H9 (cell line): Measurements from ENCODE around the gene RDH13. TPM values are rescaled to one million over a fixed set of nuclear protein-coding genes. Genes with fewer than 3 reads are reported as not detected.

Experiments used
- DNase-seq: peaks from one replicate; pipeline ENCODE4 v3.0.0-alpha.2; 2017
- H2AFZ ChIP-seq: one replicate; pipeline ENCODE4 v1.6.1; 2013; ENCODE audit warnings: mild to moderate bottlenecking, low read length, control low read depth, moderate library complexity
- H2AK5ac ChIP-seq: 2 replicates; pipeline ENCODE4 v1.6.1; 2013; ENCODE audit warnings: low read length, control low read depth, mixed read lengths; ENCODE audit not compliant: insufficient read length
- H2BK120ac ChIP-seq: one replicate; pipeline ENCODE4 v1.6.1; 2013; ENCODE audit warnings: low read depth, mild to moderate bottlenecking, low read length, control low read depth, inconsistent platforms; ENCODE audit not compliant: poor library complexity, severe bottlenecking
- H2BK12ac ChIP-seq: 2 replicates; pipeline ENCODE4 v1.6.1; 2013; ENCODE audit warnings: low read length, control low read depth, mixed read lengths, low read depth; ENCODE audit not compliant: insufficient read length
- H2BK15ac ChIP-seq: 2 replicates; pipeline ENCODE4 v1.6.1; 2013; ENCODE audit warnings: low read depth, low read length, control low read depth
- H2BK20ac ChIP-seq: one replicate; pipeline ENCODE4 v1.6.1; 2013; ENCODE audit warnings: low read depth, mild to moderate bottlenecking, low read length, control low read depth, inconsistent platforms; ENCODE audit not compliant: poor library complexity, severe bottlenecking
- H2BK5ac ChIP-seq: 2 replicates; pipeline ENCODE4 v1.6.1; 2013; ENCODE audit warnings: low read length, control low read depth, mixed read lengths; ENCODE audit not compliant: insufficient read length
- H3K14ac ChIP-seq: 2 replicates; pipeline ENCODE4 v1.6.1; 2013; ENCODE audit warnings: low read length, control low read depth; ENCODE audit not compliant: insufficient read depth
- H3K18ac ChIP-seq: 2 replicates; pipeline ENCODE4 v1.6.1; 2013; ENCODE audit warnings: low read depth, mild to moderate bottlenecking, mixed read lengths, low read length, control low read depth; ENCODE audit not compliant: insufficient read length
- H3K23ac ChIP-seq: 2 replicates; pipeline ENCODE4 v1.6.1; 2013; ENCODE audit warnings: low read length, control low read depth, mixed read lengths, low read depth; ENCODE audit not compliant: insufficient read length
- H3K23me2 ChIP-seq: 2 replicates; pipeline ENCODE4 v1.6.1; 2013; ENCODE audit warnings: low read depth, mild to moderate bottlenecking, mixed read lengths, low read length, control low read depth; ENCODE audit not compliant: insufficient read length, poor library complexity, severe bottlenecking
- H3K27ac ChIP-seq: 2 replicates; pipeline ENCODE4 v1.5.1; 2013; ENCODE audit warnings: low read length, control low read depth, mixed read lengths, low read depth; ENCODE audit not compliant: insufficient read length
- H3K27me3 ChIP-seq: 2 replicates; pipeline ENCODE4 v1.6.1; 2013; ENCODE audit warnings: low read length, control low read depth, inconsistent platforms; ENCODE audit not compliant: insufficient read depth
- H3K4ac ChIP-seq: 2 replicates; pipeline ENCODE4 v1.6.1; 2013; ENCODE audit warnings: low read depth, mild to moderate bottlenecking, control low read depth, inconsistent platforms, low read length, moderate library complexity
- H3K4me1 ChIP-seq: 2 replicates; pipeline ENCODE4 v1.6.1; 2013; ENCODE audit warnings: low read length, control low read depth, inconsistent platforms; ENCODE audit not compliant: insufficient read depth
- H3K4me2 ChIP-seq: 2 replicates; pipeline ENCODE4 v1.6.1; 2013; ENCODE audit warnings: low read length, control low read depth, mixed read lengths; ENCODE audit not compliant: insufficient read length, insufficient read depth
- H3K56ac ChIP-seq: 2 replicates; pipeline ENCODE4 v1.6.1; 2013; ENCODE audit warnings: low read depth, mild to moderate bottlenecking, mixed read lengths, low read length, control low read depth; ENCODE audit not compliant: insufficient read length
- H3K79me1 ChIP-seq: 2 replicates; pipeline ENCODE4 v1.6.1; 2013; ENCODE audit warnings: low read depth, mild to moderate bottlenecking, moderate library complexity, low read length, control low read depth, inconsistent platforms; ENCODE audit not compliant: insufficient read depth, poor library complexity, severe bottlenecking
- H3K79me2 ChIP-seq: 2 replicates; pipeline ENCODE4 v1.6.1; 2013; ENCODE audit warnings: low read length, control low read depth, inconsistent platforms; ENCODE audit not compliant: insufficient read depth
- H3K9ac ChIP-seq: 2 replicates; pipeline ENCODE4 v1.6.1; 2013; ENCODE audit warnings: low read length, control low read depth, mixed read lengths; ENCODE audit not compliant: insufficient read length; ENCODE audit errors: extremely low read depth
- H3K9me3 ChIP-seq: one replicate; pipeline ENCODE4 v1.6.1; 2013; ENCODE audit warnings: low read depth, low read length, inconsistent platforms; ENCODE audit not compliant: control insufficient read depth
- H3T11ph ChIP-seq: one replicate; pipeline ENCODE4 v1.6.1; 2013; ENCODE audit warnings: mild to moderate bottlenecking, low read length, control low read depth, inconsistent platforms
- H4K20me1 ChIP-seq: one replicate; pipeline ENCODE4 v1.6.1; 2013; ENCODE audit not compliant: control insufficient read depth, insufficient read length, insufficient read depth
- H4K5ac ChIP-seq: 2 replicates; pipeline ENCODE4 v1.6.1; 2013; ENCODE audit warnings: low read depth, mild to moderate bottlenecking, mixed read lengths, low read length, control low read depth; ENCODE audit not compliant: insufficient read length
- H4K8ac ChIP-seq: replicated peaks from 2 replicates; pipeline ENCODE4 v1.6.1; 2013; ENCODE audit warnings: low read length, control low read depth, mixed read lengths, low read depth; ENCODE audit not compliant: insufficient read length
- H4K91ac ChIP-seq: 2 replicates; pipeline ENCODE4 v1.6.1; 2013; ENCODE audit warnings: low read depth, mild to moderate bottlenecking, moderate library complexity, mixed read lengths, low read length, control low read depth; ENCODE audit not compliant: insufficient read length
- H3K27ac Mint-ChIP-seq, 3 experiments: 2 replicates in 2 of 3; 3 replicates in 1 of 3; pipeline ENCODE4 v1.8.0; 2020 to 2021; ENCODE audit warnings: mixed read lengths in 3 of 3, mild to moderate bottlenecking in 1 of 3, moderate library complexity in 1 of 3
- H3K27me3 Mint-ChIP-seq: 2 replicates; pipeline ENCODE4 v1.8.0; 2021; ENCODE audit warnings: low read depth, mild to moderate bottlenecking, moderate library complexity, mixed read lengths
- H3K36me3 Mint-ChIP-seq, 3 experiments: 2 replicates in 2 of 3; 3 replicates in 1 of 3; pipeline ENCODE4 v1.8.0; 2020 to 2021; ENCODE audit warnings: low read depth in 3 of 3, mixed read lengths in 3 of 3; ENCODE audit not compliant: insufficient read depth in 1 of 3
- H3K4me1 Mint-ChIP-seq, 2 experiments: 2 replicates each; pipeline ENCODE4 v1.8.0; 2020; ENCODE audit warnings: mixed read lengths in 2 of 2
- H3K4me3 Mint-ChIP-seq, 2 experiments: 2 replicates in 1 of 2; 3 replicates in 1 of 2; pipeline ENCODE4 v1.8.0; 2020 to 2021; ENCODE audit warnings: mild to moderate bottlenecking in 2 of 2, mixed read lengths in 2 of 2, moderate library complexity in 1 of 2
- H3K9me3 Mint-ChIP-seq, 2 experiments: 2 replicates in 1 of 2; 3 replicates in 1 of 2; pipeline ENCODE4 v1.8.0; 2020; ENCODE audit warnings: mild to moderate bottlenecking in 2 of 2, mixed read lengths in 2 of 2, moderate library complexity in 1 of 2
- WGBS: extraction: QIAGEN DNeasy Blood & Tissue Kit; methylation state at CpG from one replicate; pipeline ENCODE4 v1.1.7; 2013; ENCODE audit warnings: missing lambda C conversion rate, low lambda C conversion rate, mixed read lengths; ENCODE audit not compliant: insufficient read length; ENCODE audit errors: extremely low coverage; 5-methylcytosine and 5-hydroxymethylcytosine counted together
- total RNA-seq: library from RNA; stranded (reverse); gene quantifications from 2 replicates; pipeline ENCODE4 v1.2.1, GENCODE V29; 2021
- TF ChIP-seq, protein P1 (sequence below): fragments of 200-600 bp; sonication (generic); conservative IDR thresholded peaks from 3 replicates; pipeline ENCODE4 v1.8.0; 2021; ENCODE audit warnings: antibody characterized with exemption, mild to moderate bottlenecking

Gene RDH13
- total RNA-seq, 1 experiment from 2014 or later, result 21.5 TPM

GRCh38 chr19:55086730-55087541 is 24.0 kb upstream of the RDH13 start:
- no peak overlapping the region for H2BK5ac ChIP-seq
- no peaks in the 10 kb centered on the region for H3K79me2 ChIP-seq
- no peak overlapping the region for H4K5ac ChIP-seq
- peaks cover 2% of the 10 kb centered on the region for H4K20me1 ChIP-seq
- H3K27me3 ChIP-seq, result no peaks in the 10 kb centered on the region
- H3K4me1 ChIP-seq, result peaks cover 12% of the 10 kb centered on the region; the same call in 1 of the 2 replicates
- H3T11ph ChIP-seq, result no peak overlapping the region
- H3K27ac ChIP-seq, result no peak overlapping the region
- H3K4me2 ChIP-seq, result peak overlapping the region; percentile 73
- no peak overlapping the region for H2BK20ac ChIP-seq
- DNase-seq, result peak; percentile 98
- peak overlapping the region in 1 of 3 experiments; percentile 78; a peak in 3 of 7 replicates for H3K27ac Mint-ChIP-seq
- peaks cover 17 to 30% (median 29%) of the 10 kb centered on the region in 3 experiments; a peak in 6 of 7 replicates for H3K36me3 Mint-ChIP-seq
- H3K23me2 ChIP-seq, result peaks cover 22% of the 10 kb centered on the region
- peak overlapping the region; percentile 73 to 82 for H3K4me3 Mint-ChIP-seq
- no peak overlapping the region for H3K23ac ChIP-seq
- H4K8ac ChIP-seq, result no peak overlapping the region
- H3K4me1 Mint-ChIP-seq, result peaks cover 30 to 59% of the 10 kb centered on the region in 2 experiments
- no peak overlapping the region for H2AK5ac ChIP-seq
- H2BK12ac ChIP-seq, result no peak overlapping the region
- no peak overlapping the region for H2BK120ac ChIP-seq
- no peaks in the 10 kb centered on the region for H3K9me3 ChIP-seq
- H3K27me3 Mint-ChIP-seq, result peaks cover 41% of the 10 kb centered on the region
- H3K56ac ChIP-seq, result no peak overlapping the region
- no peak overlapping the region for H2BK15ac ChIP-seq
- no peak overlapping the region for H3K4ac ChIP-seq
- H2AFZ ChIP-seq, result no peak overlapping the region
- no CpG with 5 or more reads among the region's 74 CpGs for WGBS
- no peak overlapping the region for H3K18ac ChIP-seq
- H3K79me1 ChIP-seq, result no peaks in the 10 kb centered on the region
- TF ChIP-seq, protein P1, sequence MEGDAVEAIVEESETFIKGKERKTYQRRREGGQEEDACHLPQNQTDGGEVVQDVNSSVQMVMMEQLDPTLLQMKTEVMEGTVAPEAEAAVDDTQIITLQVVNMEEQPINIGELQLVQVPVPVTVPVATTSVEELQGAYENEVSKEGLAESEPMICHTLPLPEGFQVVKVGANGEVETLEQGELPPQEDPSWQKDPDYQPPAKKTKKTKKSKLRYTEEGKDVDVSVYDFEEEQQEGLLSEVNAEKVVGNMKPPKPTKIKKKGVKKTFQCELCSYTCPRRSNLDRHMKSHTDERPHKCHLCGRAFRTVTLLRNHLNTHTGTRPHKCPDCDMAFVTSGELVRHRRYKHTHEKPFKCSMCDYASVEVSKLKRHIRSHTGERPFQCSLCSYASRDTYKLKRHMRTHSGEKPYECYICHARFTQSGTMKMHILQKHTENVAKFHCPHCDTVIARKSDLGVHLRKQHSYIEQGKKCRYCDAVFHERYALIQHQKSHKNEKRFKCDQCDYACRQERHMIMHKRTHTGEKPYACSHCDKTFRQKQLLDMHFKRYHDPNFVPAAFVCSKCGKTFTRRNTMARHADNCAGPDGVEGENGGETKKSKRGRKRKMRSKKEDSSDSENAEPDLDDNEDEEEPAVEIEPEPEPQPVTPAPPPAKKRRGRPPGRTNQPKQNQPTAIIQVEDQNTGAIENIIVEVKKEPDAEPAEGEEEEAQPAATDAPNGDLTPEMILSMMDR, result no peak
- H4K91ac ChIP-seq, result no peak overlapping the region
- H3K14ac ChIP-seq, result no peak overlapping the region
- H3K9me3 Mint-ChIP-seq, result no peaks in the 10 kb centered on the region
- no peak overlapping the region for H3K9ac ChIP-seq
